ENCODE measurements around the gene KRTAP12-1. TPM values are rescaled to one million over a fixed set of nuclear protein-coding genes. Genes with fewer than 3 reads are reported as not detected.

The KRTAP12-1 gene
- total and polyA plus RNA-seq, 3 donors from 2014 or later, result not detected

GRCh38 chr21:44713130-44713529 lies 31.2 kb upstream of the KRTAP12-1 start:
- intact Hi-C loops (cut with DNase I; ENCODE audit: low total_unique reads), result no loop called here
- Histone ChIP-seq H3K27me3 (no peaks in the 10 kb centered on the region), H3K9me3 (no peaks in the 10 kb centered on the region), H3K4me3 (no peak overlapping the region), H3K4me1 (peaks cover 13% of the 10 kb centered on the region), H3K27ac (no peak overlapping the region), H3K36me3 (ENCODE audit: low read depth, missing control alignments) (no peaks in the 10 kb centered on the region)
- DNase-seq, result no peak
- TF ChIP-seq POLR2A (IDR thresholded peaks at IDR 0.05) (no peak), CTCF (IDR thresholded peaks at IDR 0.05) (no peak)
- 56 to 79% methylated on average over 9 of the region's 9 CpGs for WGBS, 2 donors

GRCh38 chr21:44712203-44713028 lies 30.5 kb upstream of the KRTAP12-1 start:
- H3K27me3 ChIP-seq, result no peaks in the 10 kb centered on the region
- no peaks in the 10 kb centered on the region for H3K9me3 ChIP-seq
- peaks cover 13% of the 10 kb centered on the region for H3K4me1 ChIP-seq
- DNase-seq, result no peak
- H3K4me3 ChIP-seq, result no peak overlapping the region
- 39 to 41% methylated on average over 15 to 22 of the region's 22 CpGs for WGBS, 2 donors
- intact Hi-C loops (cut with DNase I; ENCODE audit: low total_unique reads), result no loop called here
- no peak overlapping the region for H3K27ac ChIP-seq
- no peaks in the 10 kb centered on the region for H3K36me3 ChIP-seq (ENCODE audit: low read depth, missing control alignments)
- TF ChIP-seq CTCF (IDR thresholded peaks at IDR 0.05) (no peak), POLR2A (IDR thresholded peaks at IDR 0.05) (no peak)

- no peak within 1 kb of the TSS for H3K27ac ChIP-seq
- H3K4me1 ChIP-seq, result peaks cover 13% of the 10 kb centered on the region
- H3K4me3 ChIP-seq, result no peak within 1 kb of the TSS
- TF ChIP-seq CTCF (IDR thresholded peaks at IDR 0.05) (no peak), POLR2A (IDR thresholded peaks at IDR 0.05) (no peak)
- no peak for DNase-seq
- no peaks in the 10 kb centered on the region for H3K9me3 ChIP-seq
- 8 to 20% methylated on average over 7 to 40 of the region's 41 CpGs for WGBS, 2 donors
- no peaks in the 10 kb centered on the region for H3K36me3 ChIP-seq (ENCODE audit: low read depth, missing control alignments)
- H3K27me3 ChIP-seq, result no peaks in the 10 kb centered on the region
- intact Hi-C loops (cut with DNase I; ENCODE audit: low total_unique reads), result no loop called here
Measured at GRCh38 chr21:44711327-44712202, 29.6 kb upstream of the KRTAP12-1 start, which contains the start of gene TSPEAR. Gene TSPEAR (minus strand): TSS chr21:44711572. CDS start chr21:44711514, 58 bp downstream.

GRCh38 chr21:44710756-44711326 lies 28.9 kb upstream of the KRTAP12-1 start:
- intact Hi-C loops (cut with DNase I; ENCODE audit: low total_unique reads), result no loop called here
- Histone ChIP-seq H3K36me3 (ENCODE audit: low read depth, missing control alignments) (no peaks in the 10 kb centered on the region), H3K4me1 (peaks cover 13% of the 10 kb centered on the region), H3K27ac (no peak overlapping the region), H3K27me3 (no peaks in the 10 kb centered on the region), H3K9me3 (no peaks in the 10 kb centered on the region), H3K4me3 (no peak overlapping the region)
- no peak for DNase-seq
- 6 to 22% methylated on average over 15 to 20 of the region's 20 CpGs for WGBS, 2 donors
- TF ChIP-seq POLR2A (IDR thresholded peaks at IDR 0.05), result no peak
- TF ChIP-seq CTCF (IDR thresholded peaks at IDR 0.05), result no peak

Measured in testis (tissue), 3 donors.